Activated CD4-positive, alpha-beta T cell treated with anti-CD3 and anti-CD28 coated beads, Interleukin-2, amount 10 ng/mL, durations not matched to agents 7 days and 5 days (primary cell): ENCODE data around the gene SEMA6A. TPM values are rescaled to one million over a fixed set of nuclear protein-coding genes. Genes with fewer than 3 reads are reported as not detected.
A peak's percentile ranks its signal among the peaks of the same experiment; 100 is the strongest.

Source experiments
- CTCF ChIA-PET: fragments of 350-600 bp; sonication (Branson Sonifier 250); formaldehyde crosslinking; loops from one replicate; lab custom pipeline; 2021; ENCODE audit warnings: antibody characterized with exemption; lab: Charles Lee
- POLR2A ChIA-PET: fragments of 350-600 bp; sonication (Branson Sonifier 250); formaldehyde crosslinking; loops from one replicate; lab custom pipeline; 2021; ENCODE audit warnings: antibody characterized with exemption; lab: Charles Lee
- DNase-seq: peaks from one replicate; pipeline ENCODE4 v3.0.0-alpha.2; 2020
- H3K27ac Mint-ChIP-seq: one replicate; pipeline ENCODE4 v1.8.0; 2021; ENCODE audit warnings: mild to moderate bottlenecking, moderate library complexity, mixed read lengths
- H3K27me3 Mint-ChIP-seq: one replicate; pipeline ENCODE4 v1.8.0; 2021; ENCODE audit warnings: mixed read lengths
- H3K36me3 Mint-ChIP-seq: one replicate; pipeline ENCODE4 v1.8.0; 2021; ENCODE audit warnings: low read depth, mixed read lengths
- H3K4me1 Mint-ChIP-seq: one replicate; pipeline ENCODE4 v1.8.0; 2021; ENCODE audit warnings: mixed read lengths
- H3K4me3 Mint-ChIP-seq: one replicate; pipeline ENCODE4 v1.8.0; 2021; ENCODE audit warnings: mild to moderate bottlenecking, moderate library complexity, mixed read lengths
- H3K9me3 Mint-ChIP-seq: one replicate; pipeline ENCODE4 v1.8.0; 2021; ENCODE audit warnings: mixed read lengths
- total RNA-seq, 2 experiments: library from RNA; stranded (reverse); gene quantifications; one replicate each; pipeline ENCODE4 v1.2.3, GENCODE V29; 2021

SEMA6A gene
- total RNA-seq, result not detected

- H3K27ac Mint-ChIP-seq, result peak within 1 kb of the TSS; percentile 74
- peak; percentile 60 for DNase-seq
- ChIA-PET CTCF (no interaction called here), POLR2A (no interaction called here)
- peaks cover 30% of the 10 kb centered on the region for H3K4me1 Mint-ChIP-seq
- H3K27me3 Mint-ChIP-seq, result peaks cover 88% of the 10 kb centered on the region
- peak within 1 kb of the TSS; percentile 68 for H3K4me3 Mint-ChIP-seq
- no peaks in the 10 kb centered on the region for H3K9me3 Mint-ChIP-seq
- H3K36me3 Mint-ChIP-seq, result peaks cover 3% of the 10 kb centered on the region
These were observed at the start of gene SEMA6A for GRCh38 chr5:116574367-116575325. SEMA6A (minus strand) TSS chr5:116574823; CDS start chr5:116504944, 69,879 bp downstream.

GRCh38 chr5:116622375-116623050 lies 47.9 kb upstream of the SEMA6A start:
- H3K4me3 Mint-ChIP-seq, result no peak overlapping the region
- ChIA-PET CTCF (no interaction called here), POLR2A (no interaction called here)
- H3K9me3 Mint-ChIP-seq, result no peaks in the 10 kb centered on the region
- H3K36me3 Mint-ChIP-seq, result no peaks in the 10 kb centered on the region
- H3K27ac Mint-ChIP-seq, result no peak overlapping the region
- no peak for DNase-seq
- no peaks in the 10 kb centered on the region for H3K4me1 Mint-ChIP-seq
- no peaks in the 10 kb centered on the region for H3K27me3 Mint-ChIP-seq

GRCh38 chr5:116621599-116621998 lies 47.0 kb upstream of the SEMA6A start:
- ChIA-PET POLR2A (no interaction called here), CTCF (no interaction called here)
- Mint-ChIP-seq H3K36me3 (no peaks in the 10 kb centered on the region), H3K4me1 (no peaks in the 10 kb centered on the region), H3K27ac (no peak overlapping the region), H3K4me3 (no peak overlapping the region), H3K9me3 (no peaks in the 10 kb centered on the region), H3K27me3 (no peaks in the 10 kb centered on the region)
- DNase-seq, result no peak

- no peak overlapping the region for H3K27ac Mint-ChIP-seq
- CTCF ChIA-PET, result no interaction called here
These were observed 42.3 kb upstream of the SEMA6A start for GRCh38 chr5:116616876-116617275.

GRCh38 chr5:116614603-116614920 lies 39.9 kb upstream of the SEMA6A start:
- Mint-ChIP-seq H3K27me3 (no peaks in the 10 kb centered on the region), H3K9me3 (no peaks in the 10 kb centered on the region), H3K27ac (no peak overlapping the region), H3K4me3 (no peak overlapping the region), H3K4me1 (no peaks in the 10 kb centered on the region), H3K36me3 (no peaks in the 10 kb centered on the region)
- ChIA-PET POLR2A (no interaction called here), CTCF (no interaction called here)
- no peak for DNase-seq

More at GRCh38 chr5:116616876-116617275, 42.3 kb upstream of the SEMA6A start:
- Mint-ChIP-seq H3K27me3 (no peaks in the 10 kb centered on the region), H3K9me3 (no peaks in the 10 kb centered on the region), H3K36me3 (no peaks in the 10 kb centered on the region), H3K4me1 (no peaks in the 10 kb centered on the region), H3K4me3 (no peak overlapping the region)
- no peak for DNase-seq
- POLR2A ChIA-PET, result interaction anchor here (0.6 kb wide), 1 partner anchor 22 kb away, joined by 4 read pairs; no protein-coding TSS in a partner anchor

- ChIA-PET POLR2A (no interaction called here), CTCF (no interaction called here)
- Mint-ChIP-seq H3K27ac (no peak overlapping the region), H3K4me1 (no peaks in the 10 kb centered on the region), H3K36me3 (no peaks in the 10 kb centered on the region), H3K4me3 (no peak overlapping the region), H3K27me3 (no peaks in the 10 kb centered on the region), H3K9me3 (no peaks in the 10 kb centered on the region)
- no peak for DNase-seq
These were observed 38.8 kb upstream of the SEMA6A start for GRCh38 chr5:116613445-116613844.

- Mint-ChIP-seq H3K4me1 (no peaks in the 10 kb centered on the region), H3K9me3 (no peaks in the 10 kb centered on the region), H3K36me3 (no peaks in the 10 kb centered on the region), H3K27me3 (no peaks in the 10 kb centered on the region), H3K27ac (no peak overlapping the region), H3K4me3 (no peak overlapping the region)
- POLR2A ChIA-PET, result no interaction called here
- no peak for DNase-seq
- CTCF ChIA-PET, result no interaction called here
These were observed 37.8 kb upstream of the SEMA6A start for GRCh38 chr5:116612431-116612830.

- Mint-ChIP-seq H3K27me3 (peaks cover 8% of the 10 kb centered on the region), H3K4me1 (no peaks in the 10 kb centered on the region), H3K4me3 (no peak overlapping the region), H3K36me3 (no peaks in the 10 kb centered on the region), H3K27ac (no peak overlapping the region), H3K9me3 (no peaks in the 10 kb centered on the region)
- DNase-seq, result no peak
- POLR2A ChIA-PET, result no interaction called here
- CTCF ChIA-PET, result no interaction called here
These were observed 30.9 kb upstream of the SEMA6A start for GRCh38 chr5:116605310-116606070.

- Mint-ChIP-seq H3K27ac (no peak overlapping the region), H3K9me3 (no peaks in the 10 kb centered on the region), H3K4me1 (no peaks in the 10 kb centered on the region), H3K27me3 (peaks cover 8% of the 10 kb centered on the region), H3K36me3 (no peaks in the 10 kb centered on the region), H3K4me3 (no peak overlapping the region)
- DNase-seq, result no peak
- ChIA-PET CTCF (no interaction called here), POLR2A (no interaction called here)
These were observed 30.2 kb upstream of the SEMA6A start for GRCh38 chr5:116604805-116605204.

GRCh38 chr5:116600876-116601275 lies 26.3 kb upstream of the SEMA6A start:
- Mint-ChIP-seq H3K4me3 (no peak overlapping the region), H3K9me3 (no peaks in the 10 kb centered on the region), H3K4me1 (no peaks in the 10 kb centered on the region), H3K27ac (no peak overlapping the region), H3K27me3 (peaks cover 8% of the 10 kb centered on the region), H3K36me3 (no peaks in the 10 kb centered on the region)
- ChIA-PET CTCF (no interaction called here), POLR2A (no interaction called here)
- no peak for DNase-seq

GRCh38 chr5:116598911-116599310 lies 24.3 kb upstream of the SEMA6A start:
- Mint-ChIP-seq H3K36me3 (no peaks in the 10 kb centered on the region), H3K27ac (no peak overlapping the region), H3K4me1 (no peaks in the 10 kb centered on the region), H3K9me3 (no peaks in the 10 kb centered on the region), H3K4me3 (no peak overlapping the region), H3K27me3 (peaks cover 8% of the 10 kb centered on the region)
- ChIA-PET CTCF (no interaction called here), POLR2A (no interaction called here)
- DNase-seq, result no peak

GRCh38 chr5:116595498-116595897 lies 20.9 kb upstream of the SEMA6A start:
- H3K27ac Mint-ChIP-seq, result no peak overlapping the region
- CTCF ChIA-PET, result no interaction called here

GRCh38 chr5:116593340-116593739 lies 18.7 kb upstream of the SEMA6A start:
- no peaks in the 10 kb centered on the region for H3K27me3 Mint-ChIP-seq
- CTCF ChIA-PET, result interaction anchor here (1.4 kb wide), 1 partner anchor 17 kb away, joined by 3 read pairs; no protein-coding TSS in a partner anchor
- no peak for DNase-seq
- H3K4me1 Mint-ChIP-seq, result no peaks in the 10 kb centered on the region
- no peak overlapping the region for H3K27ac Mint-ChIP-seq
- POLR2A ChIA-PET, result no interaction called here
- H3K4me3 Mint-ChIP-seq, result no peak overlapping the region
- no peaks in the 10 kb centered on the region for H3K9me3 Mint-ChIP-seq
- no peaks in the 10 kb centered on the region for H3K36me3 Mint-ChIP-seq

More at GRCh38 chr5:116595498-116595897, 20.9 kb upstream of the SEMA6A start:
- POLR2A ChIA-PET, result no interaction called here
- Mint-ChIP-seq H3K4me3 (no peak overlapping the region), H3K9me3 (no peaks in the 10 kb centered on the region), H3K36me3 (no peaks in the 10 kb centered on the region), H3K4me1 (no peaks in the 10 kb centered on the region), H3K27me3 (no peaks in the 10 kb centered on the region)
- no peak for DNase-seq
